Activated naive CD8-positive, alpha-beta T cell treated with anti-CD3 and anti-CD28 coated beads, Interleukin-2, amount 50 U/mL, for 24 hours (primary cell): Measurements from ENCODE around the gene CTDP1.
A peak's percentile ranks its signal among the peaks of the same experiment; 100 is the strongest.

Experiments
- ATAC-seq: fragments of 150-1000 bp; cut with Tn5 transposase; one replicate; pipeline ENCODE4 v1.10.0; 2021
- DNase-seq: peaks from one replicate; pipeline ENCODE4 v3.0.0; 2021
- H3K27ac Mint-ChIP-seq: one replicate; pipeline ENCODE4 v1.8.0; 2021; ENCODE audit warnings: mild to moderate bottlenecking, mixed read lengths
- H3K27me3 Mint-ChIP-seq: one replicate; pipeline ENCODE4 v1.8.0; 2021; ENCODE audit warnings: mixed read lengths
- H3K36me3 Mint-ChIP-seq: one replicate; pipeline ENCODE4 v1.8.0; 2021; ENCODE audit warnings: low read depth, mixed read lengths
- H3K4me1 Mint-ChIP-seq: one replicate; pipeline ENCODE4 v1.8.0; 2021; ENCODE audit warnings: mixed read lengths
- H3K4me3 Mint-ChIP-seq: one replicate; pipeline ENCODE4 v1.8.0; 2021; ENCODE audit warnings: mild to moderate bottlenecking, moderate library complexity, mixed read lengths
- H3K9me3 Mint-ChIP-seq: one replicate; pipeline ENCODE4 v1.8.0; 2021; ENCODE audit warnings: mixed read lengths

CTDP1 gene

GRCh38 chr18:79754831-79755351 lies 75.3 kb downstream of the CTDP1 start:
- no peak for ATAC-seq
- H3K9me3 Mint-ChIP-seq = peaks cover 13% of the 10 kb centered on the region
- H3K27me3 Mint-ChIP-seq = no peaks in the 10 kb centered on the region
- no peak overlapping the region for H3K4me3 Mint-ChIP-seq
- H3K27ac Mint-ChIP-seq = no peak overlapping the region
- no peaks in the 10 kb centered on the region for H3K4me1 Mint-ChIP-seq
- H3K36me3 Mint-ChIP-seq = peaks cover 50% of the 10 kb centered on the region
- no peak for DNase-seq

GRCh38 chr18:79755496-79756142 lies 76.0 kb downstream of the CTDP1 start:
- Mint-ChIP-seq H3K4me3 (no peak overlapping the region), H3K27ac (no peak overlapping the region), H3K27me3 (no peaks in the 10 kb centered on the region), H3K36me3 (peaks cover 49% of the 10 kb centered on the region), H3K9me3 (peaks cover 13% of the 10 kb centered on the region), H3K4me1 (no peaks in the 10 kb centered on the region)
- peak; percentile 36 for ATAC-seq
- DNase-seq = no peak

- Mint-ChIP-seq H3K27me3 (no peaks in the 10 kb centered on the region), H3K4me3 (no peak overlapping the region), H3K27ac (no peak overlapping the region), H3K4me1 (no peaks in the 10 kb centered on the region), H3K36me3 (peaks cover 49% of the 10 kb centered on the region), H3K9me3 (peaks cover 16% of the 10 kb centered on the region)
- DNase-seq (no peak), ATAC-seq (no peak)
Measured at GRCh38 chr18:79756143-79756500, 76.5 kb downstream of the CTDP1 start.

GRCh38 chr18:79756826-79757225 lies 77.2 kb downstream of the CTDP1 start:
- Mint-ChIP-seq H3K27me3 (no peaks in the 10 kb centered on the region), H3K4me3 (no peak overlapping the region), H3K9me3 (peaks cover 20% of the 10 kb centered on the region), H3K36me3 (peaks cover 45% of the 10 kb centered on the region), H3K27ac (no peak overlapping the region), H3K4me1 (no peaks in the 10 kb centered on the region)
- ATAC-seq (no peak), DNase-seq (no peak)

GRCh38 chr18:79760348-79760747 lies 80.7 kb downstream of the CTDP1 start:
- H3K36me3 Mint-ChIP-seq = peaks cover 28% of the 10 kb centered on the region
- H3K27ac Mint-ChIP-seq = no peak overlapping the region
- ATAC-seq (no peak), DNase-seq (no peak)
- peaks cover 26% of the 10 kb centered on the region for H3K9me3 Mint-ChIP-seq
- no peak overlapping the region for H3K4me3 Mint-ChIP-seq
- H3K27me3 Mint-ChIP-seq = no peaks in the 10 kb centered on the region
- H3K4me1 Mint-ChIP-seq = no peaks in the 10 kb centered on the region

GRCh38 chr18:79760881-79761280 lies 81.3 kb downstream of the CTDP1 start:
- Mint-ChIP-seq H3K4me3 (no peak overlapping the region), H3K4me1 (no peaks in the 10 kb centered on the region), H3K27ac (no peak overlapping the region), H3K9me3 (peaks cover 26% of the 10 kb centered on the region), H3K27me3 (no peaks in the 10 kb centered on the region), H3K36me3 (peaks cover 24% of the 10 kb centered on the region)
- DNase-seq (no peak), ATAC-seq (no peak)

GRCh38 chr18:79763407-79763806 lies 83.8 kb downstream of the CTDP1 start:
- H3K27ac Mint-ChIP-seq = no peak overlapping the region

GRCh38 chr18:79764131-79764530 lies 84.5 kb downstream of the CTDP1 start:
- Mint-ChIP-seq H3K27ac (no peak overlapping the region), H3K36me3 (peaks cover 6% of the 10 kb centered on the region), H3K27me3 (no peaks in the 10 kb centered on the region), H3K4me1 (no peaks in the 10 kb centered on the region), H3K9me3 (peaks cover 30% of the 10 kb centered on the region), H3K4me3 (no peak overlapping the region)
- DNase-seq (no peak), ATAC-seq (no peak)

More at GRCh38 chr18:79763407-79763806, 83.8 kb downstream of the CTDP1 start:
- peaks cover 5% of the 10 kb centered on the region for H3K36me3 Mint-ChIP-seq
- H3K4me3 Mint-ChIP-seq = no peak overlapping the region
- peaks cover 33% of the 10 kb centered on the region for H3K9me3 Mint-ChIP-seq
- no peak for ATAC-seq
- H3K27me3 Mint-ChIP-seq = no peaks in the 10 kb centered on the region
- H3K4me1 Mint-ChIP-seq = no peaks in the 10 kb centered on the region
- DNase-seq = no peak

- Mint-ChIP-seq H3K4me3 (no peak overlapping the region), H3K27ac (no peak overlapping the region), H3K27me3 (peaks cover 6% of the 10 kb centered on the region), H3K4me1 (no peaks in the 10 kb centered on the region), H3K36me3 (peaks cover 3% of the 10 kb centered on the region), H3K9me3 (peaks cover 25% of the 10 kb centered on the region)
- ATAC-seq (no peak), DNase-seq (no peak)
Measured at GRCh38 chr18:79765491-79766245, 86.1 kb downstream of the CTDP1 start.

- DNase-seq (no peak), ATAC-seq (no peak)
- Mint-ChIP-seq H3K27ac (no peak overlapping the region), H3K27me3 (peaks cover 6% of the 10 kb centered on the region), H3K4me1 (no peaks in the 10 kb centered on the region), H3K36me3 (peaks cover 3% of the 10 kb centered on the region), H3K4me3 (no peak overlapping the region), H3K9me3 (peaks cover 21% of the 10 kb centered on the region)
Measured at GRCh38 chr18:79766308-79766707, 86.7 kb downstream of the CTDP1 start.

GRCh38 chr18:79768745-79769144 lies 89.1 kb downstream of the CTDP1 start:
- ATAC-seq = no peak
- H3K4me1 Mint-ChIP-seq = no peaks in the 10 kb centered on the region

GRCh38 chr18:79769698-79770500 lies 90.3 kb downstream of the CTDP1 start:
- Mint-ChIP-seq H3K27me3 (peaks cover 6% of the 10 kb centered on the region), H3K4me3 (no peak overlapping the region), H3K4me1 (no peaks in the 10 kb centered on the region), H3K27ac (no peak overlapping the region), H3K36me3 (peaks cover 3% of the 10 kb centered on the region), H3K9me3 (peaks cover 12% of the 10 kb centered on the region)
- ATAC-seq (no peak), DNase-seq (no peak)

More at GRCh38 chr18:79768745-79769144, 89.1 kb downstream of the CTDP1 start:
- no peak overlapping the region for H3K4me3 Mint-ChIP-seq
- H3K9me3 Mint-ChIP-seq = peaks cover 12% of the 10 kb centered on the region
- H3K27me3 Mint-ChIP-seq = peaks cover 6% of the 10 kb centered on the region
- H3K36me3 Mint-ChIP-seq = peaks cover 3% of the 10 kb centered on the region
- H3K27ac Mint-ChIP-seq = no peak overlapping the region
- no peak for DNase-seq

- Mint-ChIP-seq H3K9me3 (peaks cover 12% of the 10 kb centered on the region), H3K4me3 (no peak overlapping the region), H3K27me3 (peaks cover 7% of the 10 kb centered on the region), H3K4me1 (no peaks in the 10 kb centered on the region), H3K36me3 (peaks cover 3% of the 10 kb centered on the region), H3K27ac (no peak overlapping the region)
- ATAC-seq = no peak
- no peak for DNase-seq
Measured at GRCh38 chr18:79770501-79770815, 90.9 kb downstream of the CTDP1 start.

- Mint-ChIP-seq H3K27ac (no peak overlapping the region), H3K27me3 (peaks cover 7% of the 10 kb centered on the region), H3K4me1 (no peaks in the 10 kb centered on the region), H3K36me3 (peaks cover 3% of the 10 kb centered on the region), H3K9me3 (peaks cover 12% of the 10 kb centered on the region), H3K4me3 (no peak overlapping the region)
- DNase-seq = no peak
- no peak for ATAC-seq
Measured at GRCh38 chr18:79770826-79771225, 91.2 kb downstream of the CTDP1 start.
